AG09309 (cell line): ENCODE results near the gene CAPN7.

Experiments
- DNase-seq: peaks from one replicate; pipeline ENCODE4 v3.0.0-alpha.2; 2010; ENCODE audit warnings: low read depth
- H3K4me3 ChIP-seq: 2 replicates; pipeline ENCODE4 v1.5.1; 2011; ENCODE audit warnings: mild to moderate bottlenecking, low read depth, low read length, moderate library complexity; ENCODE audit not compliant: control insufficient read depth
- TF ChIP-seq, protein P1 (sequence below): IDR thresholded peaks from 2 replicates; pipeline ENCODE4 v1.5.1; 2011; ENCODE audit warnings: mild to moderate bottlenecking, low read depth, low read length, inconsistent platforms; ENCODE audit not compliant: insufficient read depth, control insufficient read depth; ENCODE audit errors: missing control alignments

CAPN7 gene

DNA sequence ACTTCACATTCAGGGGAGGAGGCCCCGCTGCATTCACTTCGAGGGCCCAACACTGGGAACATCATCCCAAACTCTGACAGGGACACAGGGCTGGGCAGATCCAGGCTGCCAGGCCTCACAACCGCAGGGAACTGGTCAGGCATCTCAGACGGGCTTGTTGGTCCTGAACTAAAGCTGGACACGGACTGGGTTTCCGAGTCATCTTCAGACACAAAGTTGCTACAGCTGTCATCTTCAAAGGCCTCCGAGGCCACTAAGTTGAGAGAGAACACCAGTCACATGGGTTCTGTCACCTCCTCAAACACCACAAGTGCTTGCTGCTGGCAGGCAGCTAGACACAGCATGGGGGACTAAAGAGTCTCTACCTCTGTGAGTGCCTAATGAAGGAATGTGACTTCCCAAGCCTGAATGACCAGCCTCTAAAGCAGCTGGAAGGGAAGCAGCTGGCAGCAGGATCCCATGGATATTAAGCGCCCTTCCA is 50.9 kb downstream of the CAPN7 start:
- no peak for DNase-seq

DNA sequence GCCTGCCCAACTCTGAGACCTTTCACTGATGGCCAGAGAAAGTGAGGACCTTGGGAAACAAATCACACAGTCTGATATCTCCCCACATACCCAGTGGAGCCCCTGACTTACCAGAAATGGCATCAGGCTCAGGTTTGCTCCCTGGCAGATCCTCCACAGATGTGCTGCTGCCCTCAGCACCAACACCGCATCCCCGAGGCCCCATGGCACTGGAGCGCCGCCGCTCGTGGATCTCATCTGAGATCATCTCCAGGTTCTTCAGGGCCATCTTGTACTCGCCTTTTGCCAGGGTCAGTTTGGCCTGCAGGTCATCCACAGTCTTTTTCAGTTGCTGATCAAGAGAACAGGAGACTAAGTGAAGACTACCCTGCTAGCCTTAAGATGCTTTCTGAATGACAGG is 52.7 kb downstream of the CAPN7 start:
- no peak overlapping the region for H3K4me3 ChIP-seq
- TF ChIP-seq, protein P1, sequence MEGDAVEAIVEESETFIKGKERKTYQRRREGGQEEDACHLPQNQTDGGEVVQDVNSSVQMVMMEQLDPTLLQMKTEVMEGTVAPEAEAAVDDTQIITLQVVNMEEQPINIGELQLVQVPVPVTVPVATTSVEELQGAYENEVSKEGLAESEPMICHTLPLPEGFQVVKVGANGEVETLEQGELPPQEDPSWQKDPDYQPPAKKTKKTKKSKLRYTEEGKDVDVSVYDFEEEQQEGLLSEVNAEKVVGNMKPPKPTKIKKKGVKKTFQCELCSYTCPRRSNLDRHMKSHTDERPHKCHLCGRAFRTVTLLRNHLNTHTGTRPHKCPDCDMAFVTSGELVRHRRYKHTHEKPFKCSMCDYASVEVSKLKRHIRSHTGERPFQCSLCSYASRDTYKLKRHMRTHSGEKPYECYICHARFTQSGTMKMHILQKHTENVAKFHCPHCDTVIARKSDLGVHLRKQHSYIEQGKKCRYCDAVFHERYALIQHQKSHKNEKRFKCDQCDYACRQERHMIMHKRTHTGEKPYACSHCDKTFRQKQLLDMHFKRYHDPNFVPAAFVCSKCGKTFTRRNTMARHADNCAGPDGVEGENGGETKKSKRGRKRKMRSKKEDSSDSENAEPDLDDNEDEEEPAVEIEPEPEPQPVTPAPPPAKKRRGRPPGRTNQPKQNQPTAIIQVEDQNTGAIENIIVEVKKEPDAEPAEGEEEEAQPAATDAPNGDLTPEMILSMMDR, result no peak
- no peak for DNase-seq

More for the DNA sequence above, 50.9 kb downstream of the CAPN7 start:
- H3K4me3 ChIP-seq, result no peak overlapping the region
- TF ChIP-seq, protein P1, result no peak

DNA sequence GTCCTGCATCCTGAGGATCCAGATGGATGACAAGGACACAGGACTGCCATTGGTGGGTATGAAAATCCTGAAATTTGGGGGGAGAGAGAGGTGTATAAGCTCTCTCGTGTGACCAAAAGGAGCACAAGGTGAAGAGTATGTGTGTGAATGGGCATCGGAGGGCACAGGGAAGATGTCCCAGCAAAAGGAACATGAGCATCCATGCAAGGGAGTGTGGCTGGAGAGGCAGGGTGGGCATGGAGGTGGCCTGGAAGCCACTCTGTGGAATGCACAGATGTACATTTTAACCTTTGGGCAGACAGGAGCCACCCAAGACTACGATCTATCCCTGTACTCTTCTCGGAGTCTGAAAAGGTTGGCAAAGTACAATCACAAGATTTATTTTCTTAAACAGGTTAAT is 54.5 kb downstream of the CAPN7 start:
- DNase-seq, result no peak
- H3K4me3 ChIP-seq, result no peak overlapping the region

DNA sequence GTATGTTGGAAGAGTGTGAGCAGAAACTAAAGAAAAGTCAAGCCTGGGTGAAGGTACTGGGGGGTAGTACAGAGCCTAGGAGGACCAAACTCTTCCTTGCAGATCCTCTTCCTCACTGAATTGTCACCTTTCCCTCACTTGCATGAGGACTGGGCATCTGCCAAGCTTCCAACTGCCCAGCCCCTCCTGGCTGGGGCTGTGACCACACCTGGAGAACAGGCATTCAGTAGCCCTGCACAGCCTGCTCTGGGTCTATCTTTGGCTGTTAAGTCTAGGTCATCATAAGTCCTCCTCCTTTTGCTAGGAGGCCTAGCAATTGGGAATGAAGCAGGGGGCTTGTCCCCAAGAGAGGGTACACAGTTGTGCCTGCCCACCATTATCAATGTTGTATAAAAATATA is 55.2 kb downstream of the CAPN7 start:
- no peak for DNase-seq
- TF ChIP-seq, protein P1, result no peak

More for the DNA sequence above, 54.5 kb downstream of the CAPN7 start:
- TF ChIP-seq, protein P1, result no peak

DNA sequence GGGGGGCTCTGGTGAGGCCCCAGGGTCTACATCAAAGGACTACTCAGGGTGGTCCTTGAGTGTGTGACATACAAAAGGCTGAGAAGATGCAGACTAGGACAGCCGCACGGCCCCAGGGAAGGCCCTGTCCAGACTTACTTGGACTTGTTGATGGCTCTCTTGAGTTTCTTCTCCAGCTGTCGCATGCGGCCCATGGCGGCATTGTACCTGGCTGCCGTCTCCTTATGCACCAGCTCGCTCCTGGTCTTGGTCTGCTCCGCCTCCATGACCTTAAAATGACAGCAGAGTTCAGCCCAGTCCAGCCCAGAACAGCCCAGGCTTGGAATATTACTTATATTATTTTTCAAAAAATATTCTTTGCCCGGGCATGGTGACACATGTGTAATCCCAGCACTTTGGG is 56.0 kb downstream of the CAPN7 start:
- DNase-seq, result no peak

More for the DNA sequence above, 55.2 kb downstream of the CAPN7 start:
- H3K4me3 ChIP-seq, result no peak overlapping the region

DNA sequence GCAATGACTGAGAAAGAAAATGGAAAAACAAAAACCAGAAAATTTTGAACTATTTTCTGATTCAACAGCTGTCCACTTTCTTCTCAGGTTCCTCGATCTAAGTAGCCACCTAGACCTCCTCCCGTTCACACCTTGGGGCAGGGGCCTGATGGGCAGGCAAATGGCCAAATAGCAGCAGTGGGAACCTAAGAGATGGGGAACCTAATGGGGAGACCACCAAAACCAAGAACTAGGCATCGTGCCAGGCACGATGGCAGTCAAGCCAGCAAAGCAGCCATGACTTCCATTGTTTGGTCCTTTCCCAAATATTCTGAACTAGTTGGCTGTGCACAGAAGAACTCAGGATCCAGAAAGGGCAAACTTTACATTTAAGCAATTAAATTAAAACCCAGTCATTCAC is 57.1 kb downstream of the CAPN7 start:
- TF ChIP-seq, protein P1, result no peak
- H3K4me3 ChIP-seq, result no peak overlapping the region
- no peak for DNase-seq

More for the DNA sequence above, 56.0 kb downstream of the CAPN7 start:
- H3K4me3 ChIP-seq, result no peak overlapping the region
- TF ChIP-seq, protein P1, result no peak

DNA sequence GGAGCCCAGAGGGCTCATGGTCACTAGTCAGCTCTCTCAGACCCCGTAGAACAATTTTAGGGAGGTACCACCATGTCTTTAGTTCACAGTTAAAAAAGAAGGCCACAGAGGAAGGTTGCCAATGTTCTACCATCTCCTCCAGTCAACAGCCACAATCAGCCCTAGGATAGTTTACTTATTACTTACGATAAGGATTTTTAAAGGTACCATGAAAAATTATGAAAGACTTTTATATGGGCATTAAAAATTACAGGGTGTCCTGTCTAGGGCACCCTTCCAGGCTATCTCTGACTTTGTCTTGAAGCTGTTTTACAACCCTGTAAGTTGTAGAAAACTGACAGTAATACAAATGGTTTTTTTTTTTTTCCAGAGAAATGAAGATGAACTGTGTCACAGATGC is 57.9 kb downstream of the CAPN7 start:
- no peak overlapping the region for H3K4me3 ChIP-seq
- DNase-seq, result no peak
- TF ChIP-seq, protein P1, result no peak
